HG03175 (cell line): ENCODE measurements around the gene NAA15.
"Not testable (repeated sequence)": the region's sequence is repeated elsewhere in the genome, so short reads cannot be mapped to it uniquely, and the experiment has no call there.

Source experiments
- ATAC-seq: cut with Tn5 transposase; IDR thresholded peaks from one replicate; pipeline ENCODE4 v1.9.1; 2021; ENCODE audit warnings: mild to moderate bottlenecking, moderate library complexity; ENCODE audit not compliant: unreplicated experiment

NAA15 gene

DNA sequence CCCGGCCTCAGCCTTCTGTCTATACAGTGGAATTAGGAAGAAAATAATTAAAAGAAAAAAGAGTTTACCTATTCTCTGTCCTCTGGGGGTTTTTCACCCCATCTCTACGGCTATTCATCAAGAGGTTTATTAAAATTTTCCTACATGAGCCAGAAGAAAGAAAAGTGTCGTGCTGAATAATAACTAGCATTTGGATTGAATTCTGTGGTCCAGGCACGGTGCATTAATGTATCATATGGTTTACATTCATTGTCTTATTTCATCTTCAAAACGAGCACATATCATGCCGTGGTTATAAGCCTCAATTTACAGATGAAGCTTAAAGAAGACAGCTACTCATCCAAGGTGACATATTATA is 5.4 kb upstream of the NAA15 start:
- no peak for ATAC-seq

DNA sequence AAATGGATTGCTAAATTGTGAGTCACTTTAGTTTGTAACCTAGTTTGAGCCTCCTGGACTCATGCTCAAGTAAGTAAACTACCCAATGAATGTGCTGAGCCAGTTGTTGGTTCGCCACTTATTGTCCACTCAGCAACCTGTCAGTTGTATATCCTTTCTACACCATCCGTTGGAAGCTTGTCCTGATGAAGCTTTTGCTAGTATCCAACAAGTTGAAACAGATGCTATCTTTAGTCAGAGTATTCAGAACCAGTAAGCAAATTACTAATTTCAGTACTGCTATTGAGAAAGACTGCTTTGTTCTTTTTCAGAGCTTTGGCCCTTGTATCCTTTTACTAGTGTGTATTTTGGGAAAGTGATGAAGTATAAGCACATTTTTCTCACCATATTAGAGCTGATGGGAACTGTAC is 4.3 kb upstream of the NAA15 start:
- no peak for ATAC-seq

DNA sequence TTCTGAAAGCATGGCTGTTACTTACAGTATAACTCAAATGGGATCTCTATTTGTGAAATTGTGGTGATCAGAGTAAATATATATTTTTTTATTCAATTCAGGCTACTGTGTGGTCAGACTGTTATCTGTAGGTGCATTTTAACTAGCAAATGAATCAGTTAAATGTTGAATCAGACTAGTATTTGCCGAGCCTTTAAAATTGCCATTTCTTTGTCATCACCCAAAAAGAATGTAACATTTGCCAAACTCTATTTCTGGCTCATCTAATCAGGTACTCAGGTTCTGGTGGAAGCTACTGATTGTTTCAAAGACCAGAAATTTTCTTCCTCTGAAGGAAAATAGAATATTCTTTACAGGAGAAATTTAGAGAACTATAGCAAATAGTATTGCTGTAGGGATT is 1.8 kb upstream of the NAA15 start:
- ATAC-seq: no peak

DNA sequence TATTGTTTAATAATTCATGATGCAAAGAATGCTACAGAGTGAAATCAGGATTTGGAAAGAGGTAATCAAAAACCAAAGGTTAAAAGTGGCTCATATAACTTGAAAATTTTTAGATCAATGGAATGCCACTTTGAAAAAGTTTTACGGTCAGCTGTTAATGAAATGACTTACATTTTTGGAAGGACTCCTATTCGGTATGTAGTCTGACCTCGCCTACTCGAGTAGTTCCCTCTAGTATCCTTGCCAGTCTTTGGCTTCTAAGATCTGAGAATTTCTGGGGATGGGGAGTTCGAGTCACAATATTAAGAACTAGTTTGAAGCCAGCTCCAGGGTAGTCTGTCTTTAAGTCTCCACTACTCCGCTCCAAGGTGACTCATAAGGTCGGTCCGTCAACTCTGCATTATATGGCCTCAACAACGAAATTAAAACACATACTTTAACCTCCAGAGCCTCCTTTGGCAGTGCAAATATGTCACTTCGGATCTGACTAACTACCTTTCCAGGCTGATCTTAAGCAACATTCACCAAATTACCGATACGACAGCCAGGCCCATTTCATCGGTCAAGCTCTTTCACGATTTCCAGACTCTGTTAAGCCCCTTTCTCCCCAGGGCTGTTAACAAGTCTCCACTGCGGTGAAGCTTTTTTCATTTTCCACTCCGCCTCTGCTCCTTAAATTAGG is 733 bp upstream of the NAA15 start:
- ATAC-seq: peak; percentile 15

DNA sequence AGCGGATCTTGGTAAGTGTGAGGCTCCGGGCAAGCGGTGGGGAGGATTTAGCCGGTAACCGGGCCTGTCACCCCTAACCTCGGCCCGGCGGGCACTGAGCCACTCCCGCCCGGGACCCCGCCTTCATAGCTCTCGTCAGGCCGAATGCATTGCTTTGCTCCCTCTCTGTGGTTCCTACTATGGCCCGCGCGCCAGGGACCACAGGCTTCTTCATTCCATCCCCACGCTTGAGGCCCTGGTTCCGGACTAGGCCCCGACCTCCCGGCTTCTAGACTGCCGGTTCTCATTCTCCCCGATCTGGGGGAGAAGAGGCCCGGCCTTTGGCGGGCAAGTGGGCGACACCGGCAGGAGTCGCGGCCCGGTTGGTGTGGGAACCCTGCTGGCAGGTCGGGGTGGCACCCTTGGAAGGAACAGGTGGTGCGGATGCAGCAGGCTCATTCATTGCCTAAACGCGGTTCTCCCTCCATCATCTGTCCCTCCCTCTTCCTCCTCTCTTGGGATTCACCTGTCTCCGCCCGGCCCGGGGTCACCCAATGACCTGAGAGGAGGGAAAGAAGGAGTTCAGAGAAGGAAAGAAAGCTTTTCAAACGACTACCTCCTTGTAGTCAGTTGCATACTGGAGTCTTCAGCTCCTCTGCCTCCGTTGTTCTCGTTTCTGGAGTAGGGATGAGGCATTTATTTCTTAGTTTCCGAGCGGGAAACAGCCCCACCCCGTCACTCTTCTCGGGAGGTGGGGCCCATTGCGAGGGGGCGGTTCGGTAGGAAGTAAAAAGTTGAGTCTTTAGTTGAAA is 711 bp downstream of the NAA15 start, which contains the start of gene NDUFC1:
Gene NDUFC1 (minus strand): TSS at position 657 of the 791 bp plus-strand sequence. CDS start 6,679 bp downstream, outside the sequence.
- peak; percentile 44 for ATAC-seq

DNA sequence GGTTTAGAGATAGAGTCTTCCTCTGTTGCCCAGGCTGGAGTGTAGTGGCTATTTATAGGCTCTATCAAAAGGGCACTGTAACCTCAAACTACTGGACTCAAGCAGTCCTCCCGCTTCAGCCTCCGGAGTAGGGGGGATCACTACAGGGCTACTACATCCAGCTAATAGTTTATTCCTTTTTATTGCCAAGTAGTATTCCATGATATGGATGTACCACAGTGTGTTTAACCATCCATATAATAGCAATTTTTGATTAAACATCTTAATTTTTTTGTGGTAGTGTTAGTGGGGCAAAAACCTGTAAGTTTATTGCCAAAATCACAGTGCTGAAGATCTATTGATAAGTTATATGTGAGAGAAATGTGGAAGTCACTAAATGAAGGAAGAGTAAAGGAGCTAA is 3.6 kb downstream of the NAA15 start:
- no peak for ATAC-seq

DNA sequence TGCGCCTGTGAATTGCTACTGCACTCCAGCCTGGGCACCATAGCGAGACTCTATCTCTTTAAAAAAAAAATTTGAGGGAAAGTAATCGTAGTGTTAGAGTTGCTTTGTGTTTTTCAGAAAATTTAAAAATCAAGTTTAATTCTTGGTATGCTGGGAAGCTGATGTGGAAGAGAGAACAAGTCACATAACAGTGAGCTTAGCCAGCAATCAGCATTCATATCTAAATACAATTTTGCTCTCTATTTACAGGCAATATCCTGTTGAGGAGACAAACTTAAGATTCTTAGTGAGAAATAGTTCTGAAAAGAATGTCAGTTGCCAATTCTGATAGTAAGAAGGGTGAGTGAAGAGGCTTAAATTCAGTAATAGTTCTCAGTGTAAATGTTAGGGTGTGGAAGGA is 10.6 kb downstream of the NAA15 start:
- no peak for ATAC-seq

DNA sequence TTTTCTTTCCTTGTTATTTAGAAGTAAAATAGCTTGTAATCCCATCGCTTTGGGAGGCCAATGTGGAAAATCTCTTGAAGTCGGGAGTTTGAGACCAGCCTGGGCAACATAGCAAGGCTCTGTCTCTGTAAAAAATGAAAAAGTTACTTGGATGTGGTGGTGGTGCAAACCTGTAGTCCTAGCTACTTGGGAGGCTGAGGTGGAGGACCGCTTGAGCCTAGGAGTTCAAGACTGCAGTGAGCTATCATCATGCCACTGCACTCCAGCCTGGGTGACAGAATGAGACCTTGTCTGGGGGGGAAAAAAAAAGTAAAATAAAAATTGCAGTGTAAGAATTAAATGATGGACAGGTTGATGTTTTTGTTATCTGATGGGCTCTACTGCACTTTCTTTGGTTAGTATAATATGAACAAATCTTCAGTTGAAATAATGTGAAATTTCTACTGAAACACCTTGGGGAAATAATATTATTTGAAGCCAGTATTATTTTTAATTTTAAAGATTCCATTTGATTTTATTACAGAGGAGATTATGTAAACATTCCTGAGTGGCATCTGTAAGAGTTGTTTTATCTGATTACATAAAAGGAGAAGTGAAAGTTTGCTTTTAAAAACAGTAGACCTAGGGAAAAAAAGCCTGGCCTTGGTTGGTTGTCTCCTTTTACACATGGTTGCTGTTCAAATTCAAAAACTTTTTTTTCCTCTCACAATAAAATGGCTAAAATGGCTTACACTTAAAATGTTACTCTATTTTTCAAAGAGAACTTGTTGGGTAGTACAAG is 11.4 kb downstream of the NAA15 start:
- ATAC-seq: no peak

DNA sequence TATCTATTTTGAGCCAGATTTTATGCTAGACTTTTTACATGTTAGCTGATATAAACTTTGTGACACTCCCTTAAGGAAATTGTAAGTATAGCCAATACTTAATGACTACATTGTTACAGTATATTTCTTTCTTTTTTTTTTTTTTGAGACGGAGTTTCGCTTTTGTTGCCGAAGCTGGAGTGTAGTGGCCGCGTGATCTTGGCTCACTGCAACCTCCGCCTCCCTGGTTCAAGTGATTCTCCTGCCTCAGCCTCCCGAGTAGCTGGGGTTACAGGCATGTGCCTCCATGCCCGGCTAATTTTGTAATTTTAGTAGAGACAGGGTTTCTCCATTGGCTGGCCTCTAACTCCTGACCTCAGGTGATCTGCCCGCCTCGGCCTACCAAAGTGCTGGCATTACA is 12.1 kb downstream of the NAA15 start:
- not testable (repeated sequence) for ATAC-seq

DNA sequence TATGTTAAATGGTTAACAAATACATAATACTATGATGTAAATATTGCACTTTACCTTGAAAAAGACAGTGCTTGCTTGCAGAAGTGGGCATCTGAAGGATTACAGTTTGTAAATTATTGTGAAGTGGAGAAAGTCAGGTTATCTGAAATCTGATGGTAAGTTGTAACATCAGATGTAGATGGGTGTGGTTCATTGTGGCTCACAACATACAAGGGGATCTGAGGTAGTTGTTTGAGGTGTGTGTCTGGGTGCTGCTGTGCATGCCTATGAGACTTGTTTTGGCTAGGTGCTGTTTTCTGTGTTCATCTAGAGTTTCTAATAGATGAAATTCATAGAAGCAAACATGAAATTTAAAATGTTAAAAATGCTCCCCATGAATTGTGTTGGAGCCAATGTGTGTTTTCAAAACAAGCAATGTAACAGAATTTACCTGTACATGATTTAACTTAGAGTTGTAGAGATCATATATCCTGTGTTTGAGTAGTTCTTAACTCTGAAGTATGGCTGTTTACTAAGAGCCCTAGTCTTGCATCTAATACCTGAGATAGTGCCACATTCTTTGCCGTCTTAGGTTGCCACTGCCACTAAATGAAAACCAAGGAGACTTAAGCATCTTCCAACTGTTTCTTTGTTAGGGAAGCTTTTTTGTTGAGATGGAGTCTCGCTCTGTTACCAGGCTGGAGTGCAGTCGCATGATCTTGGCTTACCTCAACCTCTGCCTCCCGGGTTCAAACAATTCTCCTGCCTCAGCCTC is 12.9 kb downstream of the NAA15 start:
- ATAC-seq: no peak

DNA sequence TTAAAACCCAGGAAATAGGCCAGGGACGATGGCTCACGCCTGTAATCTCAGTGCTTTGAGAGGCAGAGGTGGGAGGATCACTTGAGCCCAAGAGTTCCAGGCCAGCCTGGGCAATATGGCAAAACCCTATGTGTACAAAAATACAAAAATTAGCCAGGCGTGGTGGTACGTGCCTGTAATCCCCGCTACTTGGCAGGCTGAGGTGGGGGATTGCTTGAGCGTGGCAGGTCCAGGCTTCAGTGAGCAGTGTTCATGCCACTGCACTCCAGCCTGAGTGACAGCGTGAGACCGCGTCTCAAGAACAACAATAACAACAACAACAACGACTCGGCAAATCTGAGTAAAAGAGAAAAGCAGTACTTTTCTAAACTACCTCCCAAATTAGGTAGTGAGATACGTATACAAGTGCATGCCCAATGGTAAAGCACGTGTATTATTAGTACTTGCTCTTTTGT is 13.9 kb downstream of the NAA15 start:
- ATAC-seq: peak; percentile 78

DNA sequence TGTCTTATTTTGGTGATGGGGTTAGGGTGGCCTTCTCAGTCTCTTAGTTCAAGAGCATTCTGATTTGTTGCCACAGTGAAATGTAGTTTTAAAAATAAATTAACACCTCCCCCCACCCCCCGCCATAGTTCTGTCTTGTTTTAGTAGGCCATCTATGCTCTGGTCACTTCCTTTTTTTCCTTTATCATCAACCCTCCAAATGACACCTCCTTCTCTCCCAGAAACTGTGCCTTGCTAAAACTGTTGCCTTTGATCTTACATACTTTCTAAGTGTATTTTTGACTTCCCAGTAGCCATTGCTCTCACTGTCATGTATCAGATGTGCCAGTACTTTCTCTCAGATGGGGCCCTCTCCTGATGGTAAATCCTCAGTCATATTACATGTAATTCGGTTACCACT is 15.4 kb downstream of the NAA15 start:
- no peak for ATAC-seq

DNA sequence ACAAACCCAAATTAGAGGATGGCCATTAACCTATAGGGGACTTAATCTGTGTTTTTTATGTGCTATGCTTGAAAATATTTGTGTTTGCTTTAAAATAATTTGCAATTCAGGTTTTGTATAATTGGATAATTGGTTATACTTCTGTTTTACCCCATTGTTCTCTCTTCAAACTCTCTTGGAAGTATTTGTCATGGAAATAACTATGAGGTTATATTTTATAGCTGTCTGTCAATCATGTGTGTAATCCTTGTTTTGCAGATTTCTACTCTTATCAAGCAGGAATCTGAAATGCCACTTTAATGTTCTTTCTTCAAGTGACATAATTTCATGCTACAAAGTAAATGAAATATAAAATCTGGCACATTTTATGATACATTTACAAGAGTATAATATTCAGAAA is 16.3 kb downstream of the NAA15 start:
- ATAC-seq: no peak

DNA sequence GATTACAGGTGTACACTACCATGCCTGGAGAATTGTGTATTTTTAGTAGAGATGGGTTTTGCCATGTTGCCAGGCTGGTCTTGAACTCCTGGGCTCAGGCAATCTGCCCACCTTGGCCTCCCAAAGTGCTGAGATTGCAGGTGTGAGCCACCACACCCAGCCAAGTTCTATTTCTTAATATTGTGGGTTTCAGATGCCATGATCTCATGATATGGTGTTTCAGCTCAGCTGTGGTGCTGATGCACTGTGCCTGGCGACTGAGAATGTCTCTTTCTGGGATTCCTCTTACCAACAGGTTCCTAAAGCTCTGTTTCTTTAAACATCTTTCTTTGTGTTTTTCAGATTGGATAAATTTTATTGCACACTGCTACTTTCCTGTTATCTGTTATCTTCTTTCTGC is 18.3 kb downstream of the NAA15 start:
- ATAC-seq: no peak

DNA sequence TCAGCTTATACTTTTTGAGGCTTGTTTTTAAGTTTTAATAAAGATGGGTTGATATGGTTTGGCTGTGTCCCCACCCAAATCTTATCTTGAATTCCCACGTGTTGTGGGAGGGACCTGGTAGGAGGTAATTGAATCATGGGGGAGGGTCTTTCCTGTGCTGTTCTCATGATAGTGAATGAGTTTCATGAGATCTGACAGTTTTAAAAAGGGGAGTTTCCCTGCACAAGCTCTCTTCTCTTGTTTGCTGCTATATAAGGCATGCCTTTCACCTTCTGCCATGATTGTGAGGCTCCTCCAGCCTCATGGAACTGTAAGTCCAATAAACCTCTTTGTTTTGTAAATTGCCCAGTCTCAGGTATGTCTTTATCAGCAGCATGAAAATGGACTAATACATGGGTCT is 20.8 kb downstream of the NAA15 start:
- not testable (repeated sequence) for ATAC-seq

DNA sequence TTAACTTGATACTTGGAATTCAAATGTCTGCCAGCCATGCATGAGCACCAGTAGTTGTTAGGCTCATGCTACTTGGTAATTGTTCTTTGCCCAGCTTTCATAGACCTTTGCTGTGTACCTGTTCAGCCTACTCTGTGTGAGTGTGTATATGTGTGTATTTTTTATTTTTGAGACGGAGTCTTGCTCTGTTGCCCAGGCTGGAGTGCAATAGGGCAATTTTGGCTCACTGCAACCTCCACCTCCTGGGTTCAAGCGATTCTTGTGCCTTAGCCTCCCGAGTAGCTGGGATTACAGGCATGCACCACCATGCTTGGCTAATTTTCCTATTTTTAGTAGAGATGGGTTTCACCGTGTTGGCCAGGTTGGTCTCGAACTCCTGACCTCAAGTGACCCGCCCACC is 21.2 kb downstream of the NAA15 start:
- not testable (repeated sequence) for ATAC-seq

DNA sequence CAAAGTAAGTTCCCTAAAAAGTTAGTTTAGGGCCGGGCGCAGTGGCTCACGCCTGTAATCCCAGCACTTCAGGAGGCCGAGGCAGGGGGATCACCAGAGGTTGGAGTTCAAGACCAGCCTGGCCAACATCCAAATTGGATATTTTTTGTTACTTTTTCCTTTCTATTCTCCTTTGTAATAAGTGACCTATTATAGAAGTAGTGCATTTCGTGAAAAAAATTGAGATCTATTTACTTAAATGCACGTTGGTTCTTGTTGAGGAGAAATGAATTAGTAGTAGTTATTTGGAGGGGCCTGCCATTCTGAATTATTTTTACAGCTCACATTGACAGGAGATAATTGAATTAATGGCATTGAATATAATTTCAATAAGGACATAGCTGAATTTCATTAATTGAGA is 23.3 kb downstream of the NAA15 start:
- ATAC-seq: no peak

DNA sequence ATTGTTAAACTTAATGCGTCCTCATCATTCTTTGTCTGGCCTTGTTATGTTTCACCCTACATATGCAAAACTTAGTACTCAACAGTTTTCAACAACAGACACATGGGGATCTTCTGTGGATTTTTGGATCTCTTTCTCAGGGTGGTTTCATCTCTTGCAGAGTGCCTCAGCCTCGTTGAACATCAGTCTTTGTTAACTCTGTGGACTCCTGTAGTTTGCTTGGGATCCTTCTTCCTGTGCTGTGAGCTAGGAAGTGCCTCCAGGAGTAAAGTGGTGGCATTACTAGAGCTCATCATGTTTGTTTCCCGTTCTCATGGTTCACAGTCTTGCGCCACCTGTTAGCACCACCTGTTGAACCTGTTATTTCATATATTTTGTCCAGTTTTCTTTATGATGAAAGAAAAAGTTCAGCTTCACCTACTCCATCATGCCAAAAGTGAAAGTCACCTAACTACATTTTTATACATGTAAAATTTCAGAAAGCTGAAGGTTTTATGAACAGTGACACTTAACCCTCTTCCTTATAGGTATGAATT is 28.4 kb downstream of the NAA15 start:
- no peak for ATAC-seq

DNA sequence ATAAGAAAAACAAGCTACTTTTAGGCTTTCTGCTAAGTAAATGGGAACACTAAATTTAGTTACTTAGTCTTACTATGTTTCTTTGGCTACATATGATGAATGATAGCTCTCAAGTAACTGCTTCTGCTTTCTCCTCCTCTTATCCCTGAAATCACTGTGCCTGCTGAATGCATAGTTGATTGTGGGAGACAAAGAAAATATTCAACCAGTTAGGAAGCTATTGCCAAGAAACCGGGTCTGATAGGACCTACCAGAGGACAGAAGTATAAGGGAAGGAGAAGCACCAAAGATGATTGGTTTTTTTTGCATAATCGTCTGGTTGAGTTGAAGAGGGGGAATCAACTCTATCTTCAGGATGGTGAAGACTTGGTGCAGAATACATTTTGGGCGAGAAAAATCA is 29.0 kb downstream of the NAA15 start:
- no peak for ATAC-seq

DNA sequence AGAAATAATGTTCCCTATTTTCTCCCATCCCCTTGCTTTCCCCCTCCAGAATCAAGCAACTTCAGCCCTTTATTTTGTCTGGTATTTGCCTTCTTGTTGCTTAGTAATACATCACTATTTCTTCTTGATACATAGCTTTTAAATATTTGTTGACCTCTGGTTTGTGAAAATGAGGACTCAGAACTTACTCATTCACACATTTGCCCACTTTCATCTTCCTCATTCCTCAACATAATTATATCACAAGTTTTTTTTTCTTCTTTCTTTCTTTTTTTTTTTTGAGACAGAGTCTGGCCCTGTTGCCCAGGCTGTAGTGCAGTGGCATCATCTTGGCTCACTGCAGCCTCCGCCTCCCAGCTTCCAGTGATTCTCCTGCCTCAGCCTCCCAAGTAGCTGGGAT is 29.9 kb downstream of the NAA15 start:
- peak; percentile 67 for ATAC-seq

DNA sequence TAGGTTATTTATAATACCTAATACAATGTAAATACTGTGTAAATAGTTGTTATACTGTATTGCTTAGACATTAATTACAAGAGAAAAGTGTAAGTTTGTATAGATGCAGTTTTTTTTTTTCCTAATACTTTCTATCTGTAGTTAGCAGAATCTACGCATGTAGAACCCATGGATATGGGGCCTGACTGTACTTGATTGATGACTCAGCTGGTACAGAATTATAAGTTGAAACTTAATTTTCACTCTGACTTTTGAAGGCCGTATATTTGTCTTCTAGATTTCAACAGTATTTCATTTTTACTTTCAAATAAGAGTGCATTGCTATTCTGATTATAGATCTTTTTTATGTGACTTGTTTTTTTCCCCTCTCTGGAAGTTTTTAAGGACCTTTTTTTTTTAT is 31.7 kb downstream of the NAA15 start:
- no peak for ATAC-seq
